ENCODE measurements around the gene ACTR1B. TPM values are rescaled to one million over a fixed set of nuclear protein-coding genes. Genes with fewer than 3 reads are reported as not detected.

ACTR1B gene
- total RNA-seq, 2 experiments from 2014 or later: 68.2 to 71.2 TPM

GRCh38 chr2:97677480-97677879, 13.6 kb upstream of the ACTR1B start:
- ChIA-PET POLR2A (no interaction called here), CTCF (ENCODE audit: unreplicated experiment) (no interaction called here)
- no peak for DNase-seq (ENCODE audit: low spot score)
- no peaks in the 10 kb centered on the region for H3K79me2 ChIP-seq (ENCODE audit: insufficient read depth, low read depth, low read length)
- no peak overlapping the region for H2AFZ ChIP-seq (ENCODE audit: low read length)
- TF ChIP-seq CTCF (conservative IDR thresholded peaks at IDR 0.05; ENCODE audit: low read length) (no peak), EZH2phosphoT487 (IDR thresholded peaks at IDR 0.05; ENCODE audit: borderline replicate concordance, low read depth, low read length) (no peak)
- H3K9me3 ChIP-seq (ENCODE audit: low read length): no peaks in the 10 kb centered on the region
- H3K36me3 ChIP-seq (ENCODE audit: insufficient read depth, low read length): no peaks in the 10 kb centered on the region
- no peak overlapping the region for H3K4me2 ChIP-seq (ENCODE audit: low read length)
- intact Hi-C loops (cut with micrococcal nuclease; ENCODE audit: unreplicated experiment): no loop called here
- no peaks in the 10 kb centered on the region for H3K9me2 ChIP-seq (ENCODE audit: insufficient read depth, low read length)
- no peaks in the 10 kb centered on the region for H3K4me1 ChIP-seq (ENCODE audit: insufficient read depth, low read length, poor library complexity, severe bottlenecking)
- no peaks in the 10 kb centered on the region for H4K20me1 ChIP-seq (ENCODE audit: insufficient read depth, low read length)
- no peak overlapping the region for H3K4me3 ChIP-seq (ENCODE audit: low read depth, low read length, poor library complexity, severe bottlenecking)
- no TSS peak for BruUV-seq (replicated peaks)
- H3K27ac ChIP-seq (ENCODE audit: low read depth, low read length, poor library complexity, severe bottlenecking): no peak overlapping the region

- ChIA-PET CTCF (ENCODE audit: unreplicated experiment) (no interaction called here), POLR2A (no interaction called here)
- intact Hi-C loops (cut with micrococcal nuclease; ENCODE audit: unreplicated experiment): no loop called here
- Histone ChIP-seq H2AFZ (ENCODE audit: low read length) (no peak overlapping the region), H3K27ac (ENCODE audit: low read depth, low read length, poor library complexity, severe bottlenecking) (no peak overlapping the region), H3K36me3 (ENCODE audit: insufficient read depth, low read length) (no peaks in the 10 kb centered on the region), H3K4me1 (ENCODE audit: insufficient read depth, low read length, poor library complexity, severe bottlenecking) (no peaks in the 10 kb centered on the region), H3K9me2 (ENCODE audit: insufficient read depth, low read length) (no peaks in the 10 kb centered on the region), H3K9me3 (ENCODE audit: low read length) (no peaks in the 10 kb centered on the region), H3K4me3 (ENCODE audit: low read depth, low read length, poor library complexity, severe bottlenecking) (no peak overlapping the region), H4K20me1 (ENCODE audit: insufficient read depth, low read length) (no peaks in the 10 kb centered on the region), H3K4me2 (ENCODE audit: low read length) (no peak overlapping the region), H3K79me2 (ENCODE audit: insufficient read depth, low read depth, low read length) (no peaks in the 10 kb centered on the region)
- TF ChIP-seq EZH2phosphoT487 (IDR thresholded peaks at IDR 0.05; ENCODE audit: borderline replicate concordance, low read depth, low read length) (no peak), CTCF (conservative IDR thresholded peaks at IDR 0.05; ENCODE audit: low read length) (no peak)
- DNase-seq (ENCODE audit: low spot score): no peak
- no TSS peak for BruUV-seq (replicated peaks)
These were observed 12.8 kb upstream of the ACTR1B start for GRCh38 chr2:97676620-97677019.

GRCh38 chr2:97675430-97676113, 11.7 kb upstream of the ACTR1B start:
- no peak overlapping the region for H2AFZ ChIP-seq (ENCODE audit: low read length)
- CTCF ChIA-PET (ENCODE audit: unreplicated experiment): no interaction called here
- intact Hi-C loops (cut with micrococcal nuclease; ENCODE audit: unreplicated experiment): no loop called here
- no TSS peak for BruUV-seq (replicated peaks)
- no peaks in the 10 kb centered on the region for H3K9me2 ChIP-seq (ENCODE audit: insufficient read depth, low read length)
- H3K27ac ChIP-seq (ENCODE audit: low read depth, low read length, poor library complexity, severe bottlenecking): no peak overlapping the region
- H3K79me2 ChIP-seq (ENCODE audit: insufficient read depth, low read depth, low read length): no peaks in the 10 kb centered on the region
- H3K36me3 ChIP-seq (ENCODE audit: insufficient read depth, low read length): no peaks in the 10 kb centered on the region
- no peak overlapping the region for H3K4me3 ChIP-seq (ENCODE audit: low read depth, low read length, poor library complexity, severe bottlenecking)
- TF ChIP-seq CTCF (conservative IDR thresholded peaks at IDR 0.05; ENCODE audit: low read length) (no peak), EZH2phosphoT487 (IDR thresholded peaks at IDR 0.05; ENCODE audit: borderline replicate concordance, low read depth, low read length) (no peak)
- no peak overlapping the region for H3K4me2 ChIP-seq (ENCODE audit: low read length)
- DNase-seq (ENCODE audit: low spot score): no peak
- POLR2A ChIA-PET: interaction anchor here (0.9 to 1.2 kb wide), 2 partner anchors 11 to 13 kb away, joined by 3 read pairs; no protein-coding TSS in a partner anchor
- no peaks in the 10 kb centered on the region for H4K20me1 ChIP-seq (ENCODE audit: insufficient read depth, low read length)
- H3K4me1 ChIP-seq (ENCODE audit: insufficient read depth, low read length, poor library complexity, severe bottlenecking): no peaks in the 10 kb centered on the region
- no peaks in the 10 kb centered on the region for H3K9me3 ChIP-seq (ENCODE audit: low read length)

Measured in OCI-LY7 (cell line).